Measurements from ENCODE around the gene MTMR3.

MTMR3 gene

DNA sequence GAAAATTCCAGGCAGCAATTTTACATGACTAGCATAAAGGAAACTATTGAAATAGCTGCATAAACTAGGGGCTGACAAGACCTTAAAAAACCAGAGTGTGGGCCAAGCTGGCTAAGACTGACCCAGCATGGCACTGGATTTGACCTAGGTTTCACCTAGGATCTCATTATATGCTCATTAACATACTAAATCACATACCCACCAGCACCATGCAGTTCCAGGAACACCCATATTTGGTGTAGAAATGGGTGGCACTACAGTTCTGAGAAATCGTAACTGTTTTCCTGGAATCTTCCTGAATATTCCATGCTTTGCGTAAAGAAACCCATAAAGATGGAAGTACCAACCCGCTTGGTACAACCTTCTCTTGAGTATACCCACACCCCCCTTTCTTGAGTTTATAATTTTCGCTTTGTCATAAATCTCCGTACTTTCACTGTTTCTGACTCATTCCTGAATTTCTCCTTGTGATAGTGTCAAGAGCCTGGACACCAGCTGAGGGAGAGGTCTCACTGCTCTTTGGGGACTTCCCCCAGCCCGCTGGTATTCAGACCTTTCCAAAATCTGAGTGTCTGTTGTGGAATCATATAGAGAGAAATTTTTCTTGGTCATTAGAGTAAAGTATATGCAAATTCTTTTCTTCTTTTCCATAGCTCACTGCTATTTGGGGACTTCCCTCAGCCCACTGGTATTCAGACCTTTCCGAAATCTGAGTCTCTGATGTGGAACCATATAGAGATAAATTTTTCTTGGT lies 55.1 kb downstream of the MTMR3 start:
- H3K4me3 ChIP-seq (ENCODE audit: low read depth, low read length) = no peak overlapping the region
- in situ Hi-C loops (cut with HindIII; ENCODE audit: low pct_ligation_motif_present, low sequenced_read_pairs) = no loop called here
- no peak for TF ChIP-seq CTCF (IDR thresholded peaks at IDR 0.05; ENCODE audit: low read depth, low read length, missing control alignments)
- H3K27ac ChIP-seq = no peak overlapping the region
- H3K36me3 ChIP-seq (replicated peaks) = no peaks in the 10 kb centered on the region
- DNase-seq = no peak
- no peaks in the 10 kb centered on the region for H3K27me3 ChIP-seq (replicated peaks)

DNA sequence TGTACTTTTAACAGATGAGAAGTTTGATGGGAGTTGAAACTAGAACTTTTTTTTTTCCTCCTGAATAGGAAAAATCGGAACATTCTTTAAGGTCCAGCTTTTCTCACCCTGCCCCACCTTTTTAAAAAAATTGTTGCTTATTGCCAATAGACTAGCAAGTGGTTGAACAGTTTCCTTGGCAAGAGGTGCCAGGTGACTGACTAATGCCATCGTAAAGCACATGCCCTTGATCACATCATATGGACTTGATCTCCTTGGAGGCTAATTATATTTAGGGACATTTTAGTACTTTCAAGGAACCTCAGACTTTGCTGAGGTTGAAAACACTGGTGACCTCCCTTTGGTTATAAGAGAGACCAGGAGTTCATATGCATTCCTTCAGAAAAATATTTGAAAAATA lies 57.6 kb downstream of the MTMR3 start:
- Histone ChIP-seq H3K27ac (no peak overlapping the region), H3K27me3 (replicated peaks) (no peaks in the 10 kb centered on the region), H3K4me3 (ENCODE audit: low read depth, low read length) (no peak overlapping the region), H3K36me3 (replicated peaks) (no peaks in the 10 kb centered on the region)
- no peak for DNase-seq
- in situ Hi-C loops (cut with HindIII; ENCODE audit: low pct_ligation_motif_present, low sequenced_read_pairs) = no loop called here
- TF ChIP-seq CTCF (IDR thresholded peaks at IDR 0.05; ENCODE audit: low read depth, low read length, missing control alignments) = no peak

- no peaks in the 10 kb centered on the region for H3K36me3 ChIP-seq (replicated peaks)
- no peak overlapping the region for H3K4me3 ChIP-seq (ENCODE audit: low read depth, low read length)
- H3K27ac ChIP-seq = no peak overlapping the region
- no peaks in the 10 kb centered on the region for H3K27me3 ChIP-seq (replicated peaks)
- in situ Hi-C loops (cut with HindIII; ENCODE audit: low pct_ligation_motif_present, low sequenced_read_pairs) = no loop called here
- DNase-seq = no peak
- TF ChIP-seq CTCF (IDR thresholded peaks at IDR 0.05; ENCODE audit: low read depth, low read length, missing control alignments) = no peak
Observed at GRCh38 chr22:29944339-29944738, 61.4 kb downstream of the MTMR3 start.

- no peak overlapping the region for H3K27ac ChIP-seq
- DNase-seq = no peak
- in situ Hi-C loops (cut with HindIII; ENCODE audit: low pct_ligation_motif_present, low sequenced_read_pairs) = no loop called here
- H3K36me3 ChIP-seq (replicated peaks) = no peaks in the 10 kb centered on the region
- H3K4me3 ChIP-seq (ENCODE audit: low read depth, low read length) = no peak overlapping the region
- no peak for TF ChIP-seq CTCF (IDR thresholded peaks at IDR 0.05; ENCODE audit: low read depth, low read length, missing control alignments)
- no peaks in the 10 kb centered on the region for H3K27me3 ChIP-seq (replicated peaks)
Observed at GRCh38 chr22:29945435-29945834, 62.5 kb downstream of the MTMR3 start.

GRCh38 chr22:29946220-29946619 lies 63.2 kb downstream of the MTMR3 start:
- no peak overlapping the region for H3K4me3 ChIP-seq (ENCODE audit: low read depth, low read length)
- H3K36me3 ChIP-seq (replicated peaks) = no peaks in the 10 kb centered on the region
- no peaks in the 10 kb centered on the region for H3K27me3 ChIP-seq (replicated peaks)
- no peak overlapping the region for H3K27ac ChIP-seq
- in situ Hi-C loops (cut with HindIII; ENCODE audit: low pct_ligation_motif_present, low sequenced_read_pairs) = no loop called here
- TF ChIP-seq CTCF (IDR thresholded peaks at IDR 0.05; ENCODE audit: low read depth, low read length, missing control alignments) = no peak
- no peak for DNase-seq
